Gastrocnemius medialis (tissue), 4 donors: ENCODE data around the gene NOD2. TPM values are rescaled to one million over a fixed set of nuclear protein-coding genes. Genes with fewer than 3 reads are reported as not detected.
A peak's percentile ranks its signal among the peaks of the same experiment; 100 is the strongest.

Experiments used
- ATAC-seq, 2 donors: fragments of 150-250 bp; one replicate each; pipeline ENCODE4 v1.9.1; 2016
- DNase-seq, 2 donors: peaks; one replicate each; pipeline ENCODE4 v3.0.0-alpha.2; 2019
- H3K27ac ChIP-seq, 4 donors: fragments of 200-600 bp; sonication (generic); 1 replicate in 1 of 4; 2 replicates in 3 of 4; pipeline ENCODE4 v1.5.1; 2016 to 2018; ENCODE audit warnings: mild to moderate bottlenecking in 2 of 4, moderate library complexity in 1 of 4
- H3K27me3 ChIP-seq, 3 donors: fragments of 200-600 bp; sonication (generic) in 2 of 3; 1 replicate in 1 of 3; 2 replicates in 2 of 3; pipeline versions ENCODE4 v1.5.1 to v1.6.0; 2016 to 2019; ENCODE audit warnings: mild to moderate bottlenecking in 1 of 3, moderate library complexity in 1 of 3
- H3K36me3 ChIP-seq, 2 donors: fragments of 200-600 bp; sonication (generic) in 1 of 2; one replicate each; pipeline ENCODE4 v1.5.1; 2017 to 2018
- H3K4me1 ChIP-seq, 2 donors: fragments of 200-600 bp; sonication (generic) in 1 of 2; one replicate each; pipeline ENCODE4 v1.5.1; 2016 to 2017; ENCODE audit warnings: mild to moderate bottlenecking in 2 of 2
- H3K4me3 ChIP-seq, 4 donors: fragments of 200-600 bp; sonication (generic) in 3 of 4; 1 replicate in 1 of 4; 2 replicates in 3 of 4; pipeline ENCODE4 v1.5.1; 2016 to 2019; ENCODE audit warnings: mild to moderate bottlenecking in 2 of 4
- H3K9me3 ChIP-seq, 3 donors: fragments of 200-600 bp; sonication (generic) in 2 of 3; 1 replicate in 1 of 3; 2 replicates in 2 of 3; pipeline ENCODE4 v1.5.1; 2016 to 2019
- CTCF ChIP-seq, 5 experiments: fragments of 450-650 bp in 3 of 5; fragments of 200-600 bp in 2 of 5; sonication (generic) in 2 of 5; IDR thresholded peaks in 4 of 5; conservative IDR thresholded peaks in 1 of 5; 1 replicate in 4 of 5; 2 replicates in 1 of 5; pipeline ENCODE4 v1.5.1; 2016 to 2019; ENCODE audit warnings: antibody characterized with exemption in 5 of 5, mild to moderate bottlenecking in 3 of 5, moderate library complexity in 3 of 5
- POLR2A ChIP-seq, 2 donors: fragments of 450-650 bp; IDR thresholded peaks; one replicate each; pipeline ENCODE4 v1.6.1; 2017; ENCODE audit warnings: antibody characterized with exemption in 2 of 2, mild to moderate bottlenecking in 2 of 2, moderate library complexity in 2 of 2
- in situ Hi-C, 4 donors: fragments of 200-750 bp; cut with MboI; loops; one replicate each; pipeline versions ENCODE4 v1.15.0 to v1.8.0; 2017; ENCODE audit warnings: low sequenced_read_pairs in 4 of 4
- intact Hi-C: fragments of 100-400 bp; cut with DNase I; formaldehyde crosslinking; loops from one replicate; pipeline ENCODE4 v1.15.1; 2023; ENCODE audit warnings: low total_unique reads
- total RNA-seq, 4 donors: library from RNA; depleted of rRNA; stranded (reverse); fragments of >200 nt; gene quantifications; one replicate each; pipeline versions ENCODE4 v1.1.0 to v1.2.3, GENCODE V29; 2016

The NOD2 gene
- total RNA-seq, 4 donors from 2014 or later: 0.27 to 2.1 (median 1.7) TPM

DNA sequence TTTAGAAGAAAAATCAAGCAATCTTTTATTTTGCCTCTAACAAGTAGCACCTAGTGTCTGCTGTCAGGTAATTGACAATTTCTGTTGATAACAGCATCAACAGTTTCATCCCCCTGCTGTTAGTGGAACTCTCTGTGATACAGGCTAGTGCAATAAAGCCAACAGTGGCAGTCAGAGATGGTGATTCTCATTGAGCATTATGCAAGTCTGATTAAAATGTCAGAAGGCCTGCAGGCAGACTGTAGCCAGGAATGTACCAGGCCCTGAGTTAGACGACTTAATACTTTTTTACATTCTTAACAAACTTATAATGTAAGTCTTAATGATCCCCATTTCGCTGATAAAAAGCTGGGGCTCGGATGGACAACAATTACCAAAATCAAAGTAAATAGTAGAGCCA lies 63.1 kb downstream of the NOD2 start:
- ATAC-seq (no peak), DNase-seq (no peak)
- Histone ChIP-seq H3K36me3 (peaks cover 0 to 37% of the 10 kb centered on the region in 2 donors), H3K27ac (no peak overlapping the region), H3K9me3 (no peaks in the 10 kb centered on the region), H3K4me1 (peaks cover 4 to 20% of the 10 kb centered on the region in 2 donors), H3K27me3 (no peaks in the 10 kb centered on the region), H3K4me3 (no peak overlapping the region)
- intact Hi-C loops: no loop called here
- in situ Hi-C loops: no loop called here
- TF ChIP-seq POLR2A (IDR thresholded peaks at IDR 0.05) (no peak), CTCF (IDR thresholded peaks at IDR 0.05 in 4 of 5, conservative IDR thresholded peaks at IDR 0.05 in 1 of 5) (no peak)

GRCh38 chr16:50761267-50761666 lies 67.9 kb downstream of the NOD2 start:
- Histone ChIP-seq H3K4me1 (peaks cover 19 to 43% of the 10 kb centered on the region in 2 donors), H3K36me3 (peaks cover 0 to 12% of the 10 kb centered on the region in 2 donors), H3K27ac (peak overlapping the region in 2 of 4 donors; percentile 1 to 4), H3K4me3 (no peak overlapping the region), H3K9me3 (no peaks in the 10 kb centered on the region), H3K27me3 (no peaks in the 10 kb centered on the region)
- intact Hi-C loops: no loop called here
- ATAC-seq: peak in 1 of 2 donors; percentile 75
- DNase-seq: no peak
- TF ChIP-seq POLR2A (IDR thresholded peaks at IDR 0.05): no peak
- no peak for TF ChIP-seq CTCF (IDR thresholded peaks at IDR 0.05 in 4 of 5, conservative IDR thresholded peaks at IDR 0.05 in 1 of 5)
- in situ Hi-C loops: no loop called here

GRCh38 chr16:50762241-50762640 lies 68.8 kb downstream of the NOD2 start:
- no peak for ATAC-seq
- DNase-seq: no peak
- Histone ChIP-seq H3K9me3 (no peaks in the 10 kb centered on the region), H3K27me3 (no peaks in the 10 kb centered on the region), H3K36me3 (peaks cover 0 to 15% of the 10 kb centered on the region in 2 donors), H3K4me1 (peaks cover 19 to 33% of the 10 kb centered on the region in 2 donors), H3K27ac (peak overlapping the region in 2 of 4 donors; percentile 6 to 29), H3K4me3 (no peak overlapping the region)
- in situ Hi-C loops: no loop called here
- TF ChIP-seq POLR2A (IDR thresholded peaks at IDR 0.05): no peak
- no peak for TF ChIP-seq CTCF (IDR thresholded peaks at IDR 0.05 in 4 of 5, conservative IDR thresholded peaks at IDR 0.05 in 1 of 5)
- intact Hi-C loops: no loop called here

DNA sequence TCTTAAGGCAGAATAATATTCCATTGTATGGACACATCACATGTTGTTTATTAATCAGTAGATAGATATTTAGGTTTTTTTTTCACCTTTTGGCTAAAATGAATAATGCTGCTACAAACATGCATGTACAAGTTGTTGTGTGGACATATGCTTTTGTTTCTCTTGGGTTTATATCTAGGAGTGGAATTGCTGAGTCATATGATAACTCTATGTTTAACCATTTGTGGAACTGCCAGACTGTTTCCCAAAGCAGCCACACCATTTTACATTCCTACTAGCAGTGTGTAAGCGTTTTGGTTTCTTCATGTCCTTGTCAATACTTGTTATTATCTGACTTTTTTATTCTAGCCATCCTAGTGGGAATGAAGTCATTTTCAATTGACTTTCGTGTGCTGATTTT lies 69.8 kb downstream of the NOD2 start:
- ATAC-seq (no peak), DNase-seq (no peak)
- peaks cover 0 to 15% of the 10 kb centered on the region in 2 donors for H3K36me3 ChIP-seq
- TF ChIP-seq POLR2A (IDR thresholded peaks at IDR 0.05): no peak
- TF ChIP-seq CTCF (IDR thresholded peaks at IDR 0.05 in 4 of 5, conservative IDR thresholded peaks at IDR 0.05 in 1 of 5): no peak
- H3K4me1 ChIP-seq: peaks cover 19 to 33% of the 10 kb centered on the region in 2 donors
- H3K9me3 ChIP-seq: no peaks in the 10 kb centered on the region
- no peaks in the 10 kb centered on the region for H3K27me3 ChIP-seq
- in situ Hi-C loops (no loop called here), intact Hi-C loops (no loop called here)
- no peak overlapping the region for H3K4me3 ChIP-seq
- peak overlapping the region in 2 of 4 donors; percentile 3 to 29 for H3K27ac ChIP-seq

- no peak for TF ChIP-seq CTCF (IDR thresholded peaks at IDR 0.05 in 4 of 5, conservative IDR thresholded peaks at IDR 0.05 in 1 of 5)
- no peak for TF ChIP-seq POLR2A (IDR thresholded peaks at IDR 0.05)
- H3K36me3 ChIP-seq: peaks cover 0 to 15% of the 10 kb centered on the region in 2 donors
- intact Hi-C loops: no loop called here
These were observed 71.9 kb downstream of the NOD2 start for GRCh38 chr16:50765260-50765659.

More at GRCh38 chr16:50765260-50765659, 71.9 kb downstream of the NOD2 start:
- in situ Hi-C loops: no loop called here
- H3K4me1 ChIP-seq: peaks cover 19 to 33% of the 10 kb centered on the region in 2 donors
- no peak overlapping the region for H3K27ac ChIP-seq
- no peaks in the 10 kb centered on the region for H3K27me3 ChIP-seq
- no peaks in the 10 kb centered on the region for H3K9me3 ChIP-seq
- DNase-seq (no peak), ATAC-seq (no peak)
- H3K4me3 ChIP-seq: no peak overlapping the region
